ENCODE measurements around the gene NEAT1. TPM values are rescaled to one million over a fixed set of nuclear protein-coding genes. Genes with fewer than 3 reads are reported as not detected.
A peak's percentile ranks its signal among the peaks of the same experiment; 100 is the strongest.

Gene NEAT1
- total and polyA plus RNA-seq, 9 of the 15 experiments (the other 6 are each of a cell fraction or from before 2014, with no cell fraction given): 20.1 to 389 (median 62.8) TPM

- TF ChIP-seq ZBTB43 (CRISPR knock-in tag; IDR thresholded peaks at IDR 0.05) (no peak), CHAMP1 (IDR thresholded peaks at IDR 0.05) (no peak), ARID3A (IDR thresholded peaks at IDR 0.05; ENCODE audit: borderline replicate concordance, low read depth, low read length) (peak; percentile 55; the same call in 1 of the 2 replicates), NFRKB (IDR thresholded peaks at IDR 0.05; ENCODE audit: low read depth) (no peak; the same call in 1 of the 2 replicates), BDP1 (IDR thresholded peaks at IDR 0.05; ENCODE audit: insufficient read depth, insufficient read length) (no peak), HNRNPK (IDR thresholded peaks at IDR 0.05; ENCODE audit: low read depth, low read length, poor library complexity, severe bottlenecking) (no peak), OTX1 (CRISPR knock-in tag; IDR thresholded peaks at IDR 0.05) (peak; percentile 31; the same call in 1 of the 2 replicates), HDAC1 (IDR thresholded peaks at IDR 0.05) (peak in 1 of 2 experiments; percentile 67; a peak in 1 of 4 replicates), L3MBTL2 (IDR thresholded peaks at IDR 0.05) (peak; percentile 85), MBD2 (IDR thresholded peaks at IDR 0.05; ENCODE audit: borderline replicate concordance, low read depth) (peak; percentile 78), ARID4B (CRISPR knock-in tag; IDR thresholded peaks at IDR 0.05) (peak; percentile 90), FOXA3 (CRISPR knock-in tag; conservative IDR thresholded peaks at IDR 0.05 in 1 of 2, IDR thresholded peaks at IDR 0.05 in 1 of 2) (peak; percentile 28 to 84; a peak in 2 of 4 replicates), GABPB2 (CRISPR knock-in tag; conservative IDR thresholded peaks at IDR 0.05) (no peak), NR2C1 (IDR thresholded peaks at IDR 0.05) (peak; percentile 45), NR2C1 (tag; IDR thresholded peaks at IDR 0.05) (peak; percentile 59; the same call in 1 of the 2 replicates), ZNF175 (CRISPR knock-in tag; IDR thresholded peaks at IDR 0.05; ENCODE audit: low read depth) (peak; percentile 67)
These were observed 40.4 kb upstream of the NEAT1 start, which contains the start of gene SLC25A45 (continued) for GRCh38 chr11:65382033-65382803.

Data from K562 (cell line).